Caco-2 (cell line): ENCODE results near the gene DET1. TPM values are rescaled to one million over a fixed set of nuclear protein-coding genes. Genes with fewer than 3 reads are reported as not detected.

Source experiments
- BruUV-seq: library from RNA; stranded (reverse); fragments of 400-500 nt; replicated peaks from 2 replicates; lab custom pipeline; 2021; lab: Mats Ljungman, UMichigan
- CTCF ChIA-PET: fragments of 300-600 bp; sonication (Branson Sonifier 250); formaldehyde crosslinking; loops from one replicate; lab custom pipeline; 2022; ENCODE audit warnings: antibody characterized with exemption; lab: Charles Lee
- POLR2A ChIA-PET: fragments of 300-600 bp; sonication (Branson Sonifier 250); formaldehyde crosslinking; loops from one replicate; lab custom pipeline; 2022; ENCODE audit warnings: antibody characterized with exemption; lab: Charles Lee
- DNase-seq, 2 experiments: peaks; one replicate each; pipeline versions ENCODE4 v3.0.0 to v3.0.0-alpha.2; 2020 to 2022
- H3K27me3 ChIP-seq: replicated peaks from 2 replicates; pipeline ENCODE4 v1.6.0; 2011; ENCODE audit warnings: low read length; ENCODE audit not compliant: control insufficient read depth, insufficient read depth
- H3K36me3 ChIP-seq: 2 replicates; pipeline ENCODE4 v1.5.1; 2011; ENCODE audit warnings: low read length; ENCODE audit not compliant: control insufficient read depth, insufficient read depth
- H3K4me1 ChIP-seq: fragments of 250-450 bp; sonication (Bioruptor Pico); 2 replicates; pipeline ENCODE4 v1.5.1; 2020; ENCODE audit warnings: mild to moderate bottlenecking
- H3K4me3 ChIP-seq: 2 replicates; pipeline ENCODE4 v1.5.1; 2011; ENCODE audit warnings: low read depth, mild to moderate bottlenecking, control low read depth, low read length
- H3K9me3 ChIP-seq: fragments of 250-450 bp; sonication (Bioruptor Pico); 2 replicates; pipeline ENCODE4 v1.5.1; 2020; ENCODE audit warnings: mild to moderate bottlenecking, moderate library complexity
- H3K27ac Mint-ChIP-seq: one replicate; pipeline ENCODE4 v1.8.0; 2022; ENCODE audit warnings: mixed read lengths; ENCODE audit not compliant: unreplicated experiment
- H3K27me3 Mint-ChIP-seq: one replicate; pipeline ENCODE4 v1.8.0; 2022; ENCODE audit warnings: mixed read lengths; ENCODE audit not compliant: insufficient read depth, unreplicated experiment
- H3K36me3 Mint-ChIP-seq: one replicate; pipeline ENCODE4 v1.8.0; 2022; ENCODE audit warnings: mild to moderate bottlenecking, mixed read lengths; ENCODE audit not compliant: insufficient read depth, unreplicated experiment
- H3K4me1 Mint-ChIP-seq: one replicate; pipeline ENCODE4 v1.8.0; 2022; ENCODE audit warnings: low read depth, mixed read lengths; ENCODE audit not compliant: unreplicated experiment
- H3K4me3 Mint-ChIP-seq: one replicate; pipeline ENCODE4 v1.8.0; 2022; ENCODE audit warnings: mild to moderate bottlenecking, moderate library complexity, mixed read lengths; ENCODE audit not compliant: unreplicated experiment
- H3K9me3 Mint-ChIP-seq: one replicate; pipeline ENCODE4 v1.8.0; 2022; ENCODE audit warnings: mixed read lengths; ENCODE audit not compliant: unreplicated experiment
- intact Hi-C: fragments of 100-400 bp; cut with micrococcal nuclease; formaldehyde crosslinking; loops from one replicate; pipeline ENCODE4 v1.10.0; 2022; ENCODE audit not compliant: unreplicated experiment
- total RNA-seq: library from RNA; stranded (reverse); gene quantifications from 2 replicates; pipeline ENCODE4 v1.2.3, GENCODE V29; 2022
- TF ChIP-seq, protein P1 (sequence below), 2 experiments: fragments of 200-600 bp in 1 of 2; IDR thresholded peaks; 1 replicate in 1 of 2; 2 replicates in 1 of 2; pipeline versions ENCODE4 v1.5.1 to v1.8.0; 2011 to 2022; ENCODE audit warnings: antibody characterized with exemption in 1 of 2, control low read depth in 1 of 2, inconsistent platforms in 1 of 2, low read depth in 1 of 2, low read length in 1 of 2, mild to moderate bottlenecking in 1 of 2, moderate library complexity in 1 of 2; ENCODE audit not compliant: insufficient read depth in 1 of 2, severe bottlenecking in 1 of 2, unreplicated experiment in 1 of 2

DET1 gene
- total RNA-seq, 1 experiment from 2014 or later = 2.0 TPM

DNA sequence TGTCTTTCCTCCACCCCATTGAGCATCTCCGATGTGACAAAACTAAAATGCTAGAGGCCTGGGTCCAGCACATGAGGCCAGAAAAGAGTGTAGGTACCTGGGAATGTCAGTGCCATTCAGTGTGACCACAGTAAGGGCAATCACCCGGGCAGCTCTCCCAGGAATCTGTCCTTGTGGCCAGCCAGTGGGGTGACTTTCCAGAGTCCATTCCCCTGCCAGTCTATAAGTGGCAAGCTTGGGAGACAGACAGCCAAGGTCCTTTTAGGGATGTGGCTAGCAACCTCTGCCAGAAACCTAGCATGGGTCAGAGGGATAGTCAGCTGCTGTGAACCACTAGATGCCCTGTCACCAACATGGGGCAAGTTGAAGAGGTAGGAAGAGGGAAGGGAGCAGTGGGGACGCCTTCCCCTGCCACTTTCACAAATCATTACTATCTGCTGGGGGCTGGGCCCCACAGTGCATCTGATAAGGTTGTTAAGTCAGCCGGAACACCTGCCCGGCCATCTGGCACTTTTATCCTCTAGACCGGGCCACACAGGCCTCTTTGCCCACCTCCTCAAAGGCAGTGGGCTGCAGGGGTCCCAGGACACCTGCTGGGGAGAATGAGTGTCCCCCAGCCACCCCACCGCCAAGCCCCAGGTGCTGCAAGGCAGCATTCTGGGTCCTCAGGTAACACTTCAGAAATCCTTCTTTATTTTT is 24.8 kb upstream of the DET1 start:
- TF ChIP-seq, protein P1, sequence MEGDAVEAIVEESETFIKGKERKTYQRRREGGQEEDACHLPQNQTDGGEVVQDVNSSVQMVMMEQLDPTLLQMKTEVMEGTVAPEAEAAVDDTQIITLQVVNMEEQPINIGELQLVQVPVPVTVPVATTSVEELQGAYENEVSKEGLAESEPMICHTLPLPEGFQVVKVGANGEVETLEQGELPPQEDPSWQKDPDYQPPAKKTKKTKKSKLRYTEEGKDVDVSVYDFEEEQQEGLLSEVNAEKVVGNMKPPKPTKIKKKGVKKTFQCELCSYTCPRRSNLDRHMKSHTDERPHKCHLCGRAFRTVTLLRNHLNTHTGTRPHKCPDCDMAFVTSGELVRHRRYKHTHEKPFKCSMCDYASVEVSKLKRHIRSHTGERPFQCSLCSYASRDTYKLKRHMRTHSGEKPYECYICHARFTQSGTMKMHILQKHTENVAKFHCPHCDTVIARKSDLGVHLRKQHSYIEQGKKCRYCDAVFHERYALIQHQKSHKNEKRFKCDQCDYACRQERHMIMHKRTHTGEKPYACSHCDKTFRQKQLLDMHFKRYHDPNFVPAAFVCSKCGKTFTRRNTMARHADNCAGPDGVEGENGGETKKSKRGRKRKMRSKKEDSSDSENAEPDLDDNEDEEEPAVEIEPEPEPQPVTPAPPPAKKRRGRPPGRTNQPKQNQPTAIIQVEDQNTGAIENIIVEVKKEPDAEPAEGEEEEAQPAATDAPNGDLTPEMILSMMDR (IDR thresholded peaks at IDR 0.05; ENCODE audit: insufficient read depth in 1 of 2, low read depth in 1 of 2, low read length in 1 of 2, severe bottlenecking in 1 of 2, unreplicated experiment in 1 of 2) = no peak
- Mint-ChIP-seq H3K4me3 (no peak overlapping the region), H3K27ac (no peak overlapping the region), H3K27me3 (no peaks in the 10 kb centered on the region), H3K9me3 (no peaks in the 10 kb centered on the region), H3K4me1 (no peaks in the 10 kb centered on the region), H3K36me3 (no peaks in the 10 kb centered on the region)
- ChIA-PET POLR2A (no interaction called here), CTCF (no interaction called here)
- Histone ChIP-seq H3K27me3 (no peaks in the 10 kb centered on the region), H3K36me3 (no peaks in the 10 kb centered on the region), H3K4me1 (peaks cover 18% of the 10 kb centered on the region), H3K4me3 (no peak overlapping the region), H3K9me3 (no peaks in the 10 kb centered on the region)
- intact Hi-C loops = no loop called here
- BruUV-seq = no TSS peak
- peak; percentile 7 to 41 for DNase-seq

DNA sequence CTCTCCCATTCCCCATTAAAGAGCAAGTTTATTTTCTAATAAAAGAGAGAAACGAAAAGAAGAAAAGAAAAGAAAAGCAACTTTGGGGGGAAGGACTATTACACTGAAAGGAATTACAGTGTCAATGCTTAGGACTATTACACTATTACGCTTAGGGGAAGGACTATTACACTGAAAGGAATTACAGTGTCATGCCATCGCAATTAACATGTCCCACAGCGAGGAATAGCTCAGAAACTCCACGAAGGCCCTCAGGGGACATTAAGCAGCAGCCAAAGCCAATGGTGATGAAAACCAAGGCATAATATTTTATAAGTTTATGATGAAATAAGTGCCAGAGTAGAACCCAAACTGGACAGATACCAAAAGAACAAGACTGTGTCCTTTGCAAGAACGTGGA is 22.1 kb upstream of the DET1 start:
- H3K4me3 Mint-ChIP-seq = no peak overlapping the region
- ChIA-PET POLR2A (no interaction called here), CTCF (no interaction called here)
- no TSS peak for BruUV-seq
- Histone ChIP-seq H3K27me3 (no peaks in the 10 kb centered on the region), H3K4me3 (no peak overlapping the region), H3K36me3 (no peaks in the 10 kb centered on the region), H3K9me3 (no peaks in the 10 kb centered on the region), H3K4me1 (peaks cover 23% of the 10 kb centered on the region)
- H3K4me1 Mint-ChIP-seq = peaks cover 5% of the 10 kb centered on the region
- no peak for DNase-seq
- H3K27me3 Mint-ChIP-seq = no peaks in the 10 kb centered on the region
- intact Hi-C loops = no loop called here
- H3K36me3 Mint-ChIP-seq = no peaks in the 10 kb centered on the region
- no peak overlapping the region for H3K27ac Mint-ChIP-seq
- no peaks in the 10 kb centered on the region for H3K9me3 Mint-ChIP-seq
- TF ChIP-seq, protein P1 (IDR thresholded peaks at IDR 0.05; ENCODE audit: insufficient read depth in 1 of 2, low read depth in 1 of 2, low read length in 1 of 2, severe bottlenecking in 1 of 2, unreplicated experiment in 1 of 2) = no peak

DNA sequence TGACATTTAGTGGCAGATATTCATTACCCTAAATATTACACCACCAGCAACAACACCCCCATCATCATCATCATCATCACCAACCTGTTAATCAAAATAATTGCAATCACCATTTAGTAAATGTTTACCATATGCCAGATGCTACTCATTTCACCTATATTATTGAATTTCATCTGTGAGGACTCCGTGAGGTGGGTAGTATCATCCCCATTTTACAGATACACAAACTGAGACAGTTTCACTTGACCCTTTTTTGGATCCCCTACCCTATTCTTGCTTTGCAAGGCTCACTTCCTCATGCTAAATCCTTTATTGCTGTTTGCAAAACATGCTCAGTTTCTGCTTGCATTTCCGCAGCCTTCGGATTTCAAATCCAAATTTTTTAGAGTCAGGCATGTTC is 18.3 kb upstream of the DET1 start:
- POLR2A ChIA-PET = no interaction called here
- H3K4me3 Mint-ChIP-seq = no peak overlapping the region
- Histone ChIP-seq H3K36me3 (no peaks in the 10 kb centered on the region), H3K4me3 (no peak overlapping the region), H3K4me1 (peaks cover 14% of the 10 kb centered on the region), H3K9me3 (0 out of 2 replicates have a peak, but pooled peaks cover 4% of the 10 kb centered on the region), H3K27me3 (no peaks in the 10 kb centered on the region)
- intact Hi-C loops = no loop called here
- H3K27ac Mint-ChIP-seq = no peak overlapping the region
- H3K9me3 Mint-ChIP-seq = peaks cover 18% of the 10 kb centered on the region
- DNase-seq = no peak
- CTCF ChIA-PET = interaction anchor here (0.6 kb wide), 1 partner anchor 31 kb away, joined by 4 read pairs; no protein-coding TSS in a partner anchor
- H3K27me3 Mint-ChIP-seq = no peaks in the 10 kb centered on the region
- BruUV-seq = no TSS peak
- TF ChIP-seq, protein P1 (IDR thresholded peaks at IDR 0.05; ENCODE audit: insufficient read depth in 1 of 2, low read depth in 1 of 2, low read length in 1 of 2, severe bottlenecking in 1 of 2, unreplicated experiment in 1 of 2) = no peak
- H3K4me1 Mint-ChIP-seq = peaks cover 7% of the 10 kb centered on the region
- H3K36me3 Mint-ChIP-seq = peaks cover 6% of the 10 kb centered on the region
